H9 (cell line): ENCODE data around the gene IFNA21. TPM values are rescaled to one million over a fixed set of nuclear protein-coding genes. Genes with fewer than 3 reads are reported as not detected.

ENCODE experiments used
- DNase-seq: peaks from one replicate; pipeline ENCODE4 v3.0.0-alpha.2; 2017
- H2AFZ ChIP-seq: one replicate; pipeline ENCODE4 v1.6.1; 2013; ENCODE audit warnings: mild to moderate bottlenecking, low read length, control low read depth, moderate library complexity
- H2AK5ac ChIP-seq: 2 replicates; pipeline ENCODE4 v1.6.1; 2013; ENCODE audit warnings: low read length, control low read depth, mixed read lengths; ENCODE audit not compliant: insufficient read length
- H2BK120ac ChIP-seq: one replicate; pipeline ENCODE4 v1.6.1; 2013; ENCODE audit warnings: low read depth, mild to moderate bottlenecking, low read length, control low read depth, inconsistent platforms; ENCODE audit not compliant: poor library complexity, severe bottlenecking
- H2BK12ac ChIP-seq: 2 replicates; pipeline ENCODE4 v1.6.1; 2013; ENCODE audit warnings: low read length, control low read depth, mixed read lengths, low read depth; ENCODE audit not compliant: insufficient read length
- H2BK15ac ChIP-seq: 2 replicates; pipeline ENCODE4 v1.6.1; 2013; ENCODE audit warnings: low read depth, low read length, control low read depth
- H2BK20ac ChIP-seq: one replicate; pipeline ENCODE4 v1.6.1; 2013; ENCODE audit warnings: low read depth, mild to moderate bottlenecking, low read length, control low read depth, inconsistent platforms; ENCODE audit not compliant: poor library complexity, severe bottlenecking
- H2BK5ac ChIP-seq: 2 replicates; pipeline ENCODE4 v1.6.1; 2013; ENCODE audit warnings: low read length, control low read depth, mixed read lengths; ENCODE audit not compliant: insufficient read length
- H3K14ac ChIP-seq: 2 replicates; pipeline ENCODE4 v1.6.1; 2013; ENCODE audit warnings: low read length, control low read depth; ENCODE audit not compliant: insufficient read depth
- H3K18ac ChIP-seq: 2 replicates; pipeline ENCODE4 v1.6.1; 2013; ENCODE audit warnings: low read depth, mild to moderate bottlenecking, mixed read lengths, low read length, control low read depth; ENCODE audit not compliant: insufficient read length
- H3K23ac ChIP-seq: 2 replicates; pipeline ENCODE4 v1.6.1; 2013; ENCODE audit warnings: low read length, control low read depth, mixed read lengths, low read depth; ENCODE audit not compliant: insufficient read length
- H3K23me2 ChIP-seq: 2 replicates; pipeline ENCODE4 v1.6.1; 2013; ENCODE audit warnings: low read depth, mild to moderate bottlenecking, mixed read lengths, low read length, control low read depth; ENCODE audit not compliant: insufficient read length, poor library complexity, severe bottlenecking
- H3K27ac ChIP-seq: 2 replicates; pipeline ENCODE4 v1.5.1; 2013; ENCODE audit warnings: low read length, control low read depth, mixed read lengths, low read depth; ENCODE audit not compliant: insufficient read length
- H3K27me3 ChIP-seq: 2 replicates; pipeline ENCODE4 v1.6.1; 2013; ENCODE audit warnings: low read length, control low read depth, inconsistent platforms; ENCODE audit not compliant: insufficient read depth
- H3K4ac ChIP-seq: 2 replicates; pipeline ENCODE4 v1.6.1; 2013; ENCODE audit warnings: low read depth, mild to moderate bottlenecking, control low read depth, inconsistent platforms, low read length, moderate library complexity
- H3K4me1 ChIP-seq: 2 replicates; pipeline ENCODE4 v1.6.1; 2013; ENCODE audit warnings: low read length, control low read depth, inconsistent platforms; ENCODE audit not compliant: insufficient read depth
- H3K4me2 ChIP-seq: 2 replicates; pipeline ENCODE4 v1.6.1; 2013; ENCODE audit warnings: low read length, control low read depth, mixed read lengths; ENCODE audit not compliant: insufficient read length, insufficient read depth
- H3K56ac ChIP-seq: 2 replicates; pipeline ENCODE4 v1.6.1; 2013; ENCODE audit warnings: low read depth, mild to moderate bottlenecking, mixed read lengths, low read length, control low read depth; ENCODE audit not compliant: insufficient read length
- H3K79me1 ChIP-seq: 2 replicates; pipeline ENCODE4 v1.6.1; 2013; ENCODE audit warnings: low read depth, mild to moderate bottlenecking, moderate library complexity, low read length, control low read depth, inconsistent platforms; ENCODE audit not compliant: insufficient read depth, poor library complexity, severe bottlenecking
- H3K79me2 ChIP-seq: 2 replicates; pipeline ENCODE4 v1.6.1; 2013; ENCODE audit warnings: low read length, control low read depth, inconsistent platforms; ENCODE audit not compliant: insufficient read depth
- H3K9ac ChIP-seq: 2 replicates; pipeline ENCODE4 v1.6.1; 2013; ENCODE audit warnings: low read length, control low read depth, mixed read lengths; ENCODE audit not compliant: insufficient read length; ENCODE audit errors: extremely low read depth
- H3K9me3 ChIP-seq: one replicate; pipeline ENCODE4 v1.6.1; 2013; ENCODE audit warnings: low read depth, low read length, inconsistent platforms; ENCODE audit not compliant: control insufficient read depth
- H3T11ph ChIP-seq: one replicate; pipeline ENCODE4 v1.6.1; 2013; ENCODE audit warnings: mild to moderate bottlenecking, low read length, control low read depth, inconsistent platforms
- H4K20me1 ChIP-seq: one replicate; pipeline ENCODE4 v1.6.1; 2013; ENCODE audit not compliant: control insufficient read depth, insufficient read length, insufficient read depth
- H4K5ac ChIP-seq: 2 replicates; pipeline ENCODE4 v1.6.1; 2013; ENCODE audit warnings: low read depth, mild to moderate bottlenecking, mixed read lengths, low read length, control low read depth; ENCODE audit not compliant: insufficient read length
- H4K8ac ChIP-seq: replicated peaks from 2 replicates; pipeline ENCODE4 v1.6.1; 2013; ENCODE audit warnings: low read length, control low read depth, mixed read lengths, low read depth; ENCODE audit not compliant: insufficient read length
- H4K91ac ChIP-seq: 2 replicates; pipeline ENCODE4 v1.6.1; 2013; ENCODE audit warnings: low read depth, mild to moderate bottlenecking, moderate library complexity, mixed read lengths, low read length, control low read depth; ENCODE audit not compliant: insufficient read length
- H3K27ac Mint-ChIP-seq, 3 experiments: 2 replicates in 2 of 3; 3 replicates in 1 of 3; pipeline ENCODE4 v1.8.0; 2020 to 2021; ENCODE audit warnings: mixed read lengths in 3 of 3, mild to moderate bottlenecking in 1 of 3, moderate library complexity in 1 of 3
- H3K27me3 Mint-ChIP-seq: 2 replicates; pipeline ENCODE4 v1.8.0; 2021; ENCODE audit warnings: low read depth, mild to moderate bottlenecking, moderate library complexity, mixed read lengths
- H3K36me3 Mint-ChIP-seq, 3 experiments: 2 replicates in 2 of 3; 3 replicates in 1 of 3; pipeline ENCODE4 v1.8.0; 2020 to 2021; ENCODE audit warnings: low read depth in 3 of 3, mixed read lengths in 3 of 3; ENCODE audit not compliant: insufficient read depth in 1 of 3
- H3K4me1 Mint-ChIP-seq, 2 experiments: 2 replicates each; pipeline ENCODE4 v1.8.0; 2020; ENCODE audit warnings: mixed read lengths in 2 of 2
- H3K4me3 Mint-ChIP-seq, 2 experiments: 2 replicates in 1 of 2; 3 replicates in 1 of 2; pipeline ENCODE4 v1.8.0; 2020 to 2021; ENCODE audit warnings: mild to moderate bottlenecking in 2 of 2, mixed read lengths in 2 of 2, moderate library complexity in 1 of 2
- H3K9me3 Mint-ChIP-seq, 2 experiments: 2 replicates in 1 of 2; 3 replicates in 1 of 2; pipeline ENCODE4 v1.8.0; 2020; ENCODE audit warnings: mild to moderate bottlenecking in 2 of 2, mixed read lengths in 2 of 2, moderate library complexity in 1 of 2
- CTCF ChIP-seq: fragments of 200-600 bp; sonication (generic); conservative IDR thresholded peaks from 3 replicates; pipeline ENCODE4 v1.8.0; 2021; ENCODE audit warnings: antibody characterized with exemption, mild to moderate bottlenecking
- WGBS: extraction: QIAGEN DNeasy Blood & Tissue Kit; methylation state at CpG from one replicate; pipeline ENCODE4 v1.1.7; 2013; ENCODE audit warnings: missing lambda C conversion rate, low lambda C conversion rate, mixed read lengths; ENCODE audit not compliant: insufficient read length; ENCODE audit errors: extremely low coverage; 5-methylcytosine and 5-hydroxymethylcytosine counted together
- total RNA-seq: library from RNA; stranded (reverse); gene quantifications from 2 replicates; pipeline ENCODE4 v1.2.1, GENCODE V29; 2021

Gene IFNA21
- total RNA-seq, 1 experiment from 2014 or later: not detected

GRCh38 chr9:21141427-21141882 is 25.0 kb downstream of the IFNA21 start, which contains the start of gene IFNW1:
TSS of gene IFNW1 (minus strand) at chr9:21141832. CDS start at chr9:21141570, 262 bp downstream.
- Histone ChIP-seq H4K8ac (no peak within 1 kb of the TSS), H2BK5ac (no peak within 1 kb of the TSS), H3T11ph (no peak within 1 kb of the TSS), H4K91ac (no peak within 1 kb of the TSS), H3K14ac (no peak within 1 kb of the TSS), H3K23ac (no peak within 1 kb of the TSS), H3K4me1 (no peaks in the 10 kb centered on the region), H3K18ac (no peak within 1 kb of the TSS), H3K27ac (no peak within 1 kb of the TSS), H3K4me2 (no peak within 1 kb of the TSS), H4K20me1 (no peaks in the 10 kb centered on the region), H2BK120ac (no peak within 1 kb of the TSS), H3K79me1 (no peaks in the 10 kb centered on the region), H2BK12ac (no peak within 1 kb of the TSS), H4K5ac (no peak within 1 kb of the TSS), H3K4ac (no peak within 1 kb of the TSS), H3K56ac (no peak within 1 kb of the TSS), H3K9ac (no peak within 1 kb of the TSS), H2AFZ (no peak within 1 kb of the TSS), H3K23me2 (no peaks in the 10 kb centered on the region), H2BK15ac (no peak within 1 kb of the TSS), H3K27me3 (no peaks in the 10 kb centered on the region), H2AK5ac (no peak within 1 kb of the TSS), H3K79me2 (no peaks in the 10 kb centered on the region), H3K9me3 (no peaks in the 10 kb centered on the region), H2BK20ac (no peak within 1 kb of the TSS)
- Mint-ChIP-seq H3K9me3 (no peaks in the 10 kb centered on the region), H3K27ac (no peak within 1 kb of the TSS; a peak in 2 of 7 replicates), H3K4me3 (no peak within 1 kb of the TSS), H3K4me1 (peaks cover 0 to 3% of the 10 kb centered on the region in 2 experiments; a peak in 1 of 4 replicates), H3K27me3 (no peaks in the 10 kb centered on the region; the same call in 1 of the 2 replicates), H3K36me3 (no peaks in the 10 kb centered on the region)
- peak; percentile 55 for TF ChIP-seq CTCF
- WGBS: no CpG with 5 or more reads among the region's 1 CpG
- no peak for DNase-seq
